Central memory CD4-positive, alpha-beta T cell (primary cell): ENCODE results near the gene DNAH11.
"Not testable (repeated sequence)": the region's sequence is repeated elsewhere in the genome, so short reads cannot be mapped to it uniquely, and the experiment has no call there.

Experiments used
- DNase-seq: peaks from one replicate; pipeline ENCODE4 v3.0.0; 2022

The DNAH11 gene

GRCh38 chr7:21719846-21720245 lies 177.0 kb downstream of the DNAH11 start:
- DNase-seq = no peak

GRCh38 chr7:21722371-21722770 lies 179.5 kb downstream of the DNAH11 start:
- no peak for DNase-seq

- DNase-seq = no peak
Observed at GRCh38 chr7:21724562-21724961, 181.7 kb downstream of the DNAH11 start.

- no peak for DNase-seq
Observed at GRCh38 chr7:21730399-21730798, 187.6 kb downstream of the DNAH11 start.

- DNase-seq = no peak
Observed at GRCh38 chr7:21731977-21732376, 189.1 kb downstream of the DNAH11 start.

- not testable (repeated sequence) for DNase-seq
Observed at GRCh38 chr7:21732956-21733355, 190.1 kb downstream of the DNAH11 start.

GRCh38 chr7:21733837-21734236 lies 191.0 kb downstream of the DNAH11 start:
- DNase-seq = no peak

- no peak for DNase-seq
Observed at GRCh38 chr7:21743493-21743892, 200.7 kb downstream of the DNAH11 start.

GRCh38 chr7:21746949-21747348 lies 204.1 kb downstream of the DNAH11 start:
- no peak for DNase-seq

- no peak for DNase-seq
Observed at GRCh38 chr7:21747806-21748205, 205.0 kb downstream of the DNAH11 start.

- DNase-seq = no peak
Observed at GRCh38 chr7:21749378-21749777, 206.5 kb downstream of the DNAH11 start.

- no peak for DNase-seq
Observed at GRCh38 chr7:21753071-21753470, 210.2 kb downstream of the DNAH11 start.

- DNase-seq = no peak
Observed at GRCh38 chr7:21754963-21755362, 212.1 kb downstream of the DNAH11 start.

- no peak for DNase-seq
Observed at GRCh38 chr7:21757537-21758282, 214.9 kb downstream of the DNAH11 start.

GRCh38 chr7:21758286-21758685 lies 215.4 kb downstream of the DNAH11 start:
- DNase-seq = no peak

GRCh38 chr7:21762469-21762868 lies 219.6 kb downstream of the DNAH11 start:
- DNase-seq = no peak

GRCh38 chr7:21763818-21764217 lies 221.0 kb downstream of the DNAH11 start:
- no peak for DNase-seq

- no peak for DNase-seq
Observed at GRCh38 chr7:21766218-21766617, 223.4 kb downstream of the DNAH11 start.

GRCh38 chr7:21767300-21767900 lies 224.6 kb downstream of the DNAH11 start:
- no peak for DNase-seq

- no peak for DNase-seq
Observed at GRCh38 chr7:21768279-21768678, 225.4 kb downstream of the DNAH11 start.

- DNase-seq = no peak
Observed at GRCh38 chr7:21771266-21771665, 228.4 kb downstream of the DNAH11 start.

- no peak for DNase-seq
Observed at GRCh38 chr7:21771906-21772610, 229.2 kb downstream of the DNAH11 start.

GRCh38 chr7:21773326-21773725 lies 230.5 kb downstream of the DNAH11 start:
- no peak for DNase-seq

- DNase-seq = no peak
Observed at GRCh38 chr7:21777921-21778320, 235.1 kb downstream of the DNAH11 start.
